NK-92 (cell line): ENCODE data around the gene PTH2.
"Not testable (repeated sequence)": the region's sequence is repeated elsewhere in the genome, so short reads cannot be mapped to it uniquely, and the experiment has no call there.

ENCODE experiments used
- DNase-seq: peaks from one replicate; lab custom pipeline; 2025; ENCODE audit not compliant: unreplicated experiment; lab: John Stamatoyannopoulos, UW

PTH2 gene

DNA sequence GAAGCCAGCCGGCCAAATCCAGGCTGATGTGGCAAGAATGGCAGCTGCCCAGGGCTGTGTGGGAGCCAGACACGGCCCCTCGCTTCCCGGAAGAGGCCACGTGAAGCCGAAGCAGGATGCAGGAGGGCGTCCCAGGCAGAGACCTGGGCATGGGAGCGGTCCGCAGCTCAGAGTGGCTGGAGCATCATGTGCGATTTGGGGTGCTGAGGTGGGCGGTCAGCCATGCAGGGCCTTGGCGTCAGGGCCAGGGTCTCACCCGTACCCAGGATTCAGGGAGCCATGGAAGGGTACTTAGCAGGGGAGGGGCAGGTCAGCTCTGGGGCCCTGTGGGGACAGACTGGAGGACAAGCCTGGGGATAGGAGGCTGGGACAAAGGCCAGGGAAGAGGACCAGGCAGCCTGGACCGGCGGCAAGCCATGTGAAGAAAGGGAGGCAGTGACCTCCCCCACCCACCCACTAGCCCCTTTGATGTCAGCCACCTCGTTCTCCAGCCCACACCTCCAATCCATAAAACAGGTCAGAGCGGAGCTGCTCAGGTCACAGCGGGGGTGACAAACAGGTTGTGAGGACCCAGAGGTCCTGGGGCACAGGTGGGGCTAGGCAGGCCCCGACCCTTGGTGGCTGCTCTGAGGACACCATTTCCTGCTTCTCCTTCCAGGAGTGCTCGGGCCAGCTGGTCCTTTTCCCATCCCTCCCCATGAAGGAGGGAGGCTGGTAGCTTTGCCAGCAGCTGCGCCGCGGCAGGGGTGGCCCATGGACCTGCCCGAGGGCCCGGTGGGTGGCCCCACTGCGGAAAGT is 32.9 kb downstream of the PTH2 start:
- no peak for DNase-seq

DNA sequence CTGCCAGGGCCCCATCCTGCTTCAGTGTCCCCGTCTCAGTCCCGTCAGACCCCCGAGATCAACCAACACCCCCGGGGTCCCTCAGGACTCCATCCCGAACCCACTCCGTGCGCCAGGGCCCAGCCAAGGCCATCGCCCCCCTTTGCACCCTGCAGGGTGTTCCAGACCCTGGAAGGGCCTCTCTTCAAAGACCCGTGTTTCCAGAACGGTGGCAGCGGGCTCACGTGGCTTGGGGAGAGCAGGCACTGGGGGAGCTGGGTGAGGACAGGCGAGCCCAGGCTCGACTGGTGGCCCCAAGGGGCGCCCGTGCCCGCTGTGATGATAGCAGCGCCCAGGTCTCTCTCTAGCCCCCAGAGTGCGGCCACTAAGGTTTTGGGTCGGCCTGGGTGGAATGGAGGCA is 33.8 kb downstream of the PTH2 start:
- no peak for DNase-seq

DNA sequence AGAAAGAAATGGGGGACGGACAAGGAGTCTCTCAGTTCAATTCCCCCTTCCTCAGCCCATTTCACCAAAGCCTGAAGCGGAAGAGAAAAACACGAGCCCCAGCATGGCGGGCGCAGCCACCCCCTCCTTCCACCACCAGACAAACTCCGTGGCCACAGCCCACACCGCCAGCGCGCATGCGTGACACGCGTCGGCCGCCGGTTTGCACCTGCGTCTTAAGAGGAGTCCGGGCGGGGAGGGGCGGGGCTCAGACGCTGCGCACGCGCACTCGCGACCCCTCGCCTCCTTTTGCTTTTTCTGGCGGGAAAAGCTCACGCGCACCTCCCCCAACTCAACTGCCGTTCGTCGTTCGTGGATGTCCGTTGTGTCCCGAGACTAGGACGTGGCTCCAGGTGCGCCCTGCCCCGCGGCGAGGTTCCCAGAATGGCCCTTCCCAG is 35.3 kb downstream of the PTH2 start, which contains the start of gene KASH5:
KASH5 (plus strand) TSS at position 314 of the 437 bp plus-strand sequence. CDS start 2,635 bp downstream, outside the sequence.
- DNase-seq: no peak

DNA sequence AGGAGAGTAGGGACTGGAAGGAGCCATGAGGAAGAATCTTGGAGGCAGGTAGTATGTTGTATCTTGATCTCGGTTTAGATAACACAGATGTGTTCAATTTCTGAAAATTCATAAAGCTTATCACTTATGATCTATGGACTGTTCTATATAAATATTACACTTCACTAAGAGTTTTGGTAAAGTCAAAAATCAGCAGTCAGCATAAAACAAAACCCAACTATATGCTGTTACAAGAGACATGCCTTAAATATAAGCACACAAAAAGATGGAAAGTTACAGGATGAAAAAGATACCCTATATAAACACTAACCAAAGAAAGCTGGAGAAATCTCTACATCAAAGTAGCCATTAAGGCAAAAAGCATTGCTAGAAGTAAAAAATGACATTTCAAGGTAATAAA is 39.6 kb downstream of the PTH2 start:
- no peak for DNase-seq

DNA sequence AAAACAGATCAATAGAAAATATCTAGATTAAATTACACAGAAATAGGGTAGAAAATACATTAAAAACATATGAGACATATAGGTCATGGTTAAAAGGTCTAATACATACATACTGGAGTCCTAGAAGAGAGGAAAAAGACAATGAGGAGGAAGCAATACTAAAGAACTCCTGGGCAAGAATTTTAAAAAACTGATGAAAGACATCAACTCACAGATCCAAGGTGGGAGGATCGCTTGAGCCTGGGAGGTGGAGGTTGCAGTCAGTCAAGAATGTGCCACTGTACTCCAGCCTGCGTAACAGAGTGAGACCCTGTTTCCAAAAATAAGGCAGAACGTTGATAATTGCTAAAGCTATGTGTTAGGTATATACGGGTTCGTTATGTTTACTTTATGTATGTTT is 40.6 kb downstream of the PTH2 start:
- DNase-seq: no peak

DNA sequence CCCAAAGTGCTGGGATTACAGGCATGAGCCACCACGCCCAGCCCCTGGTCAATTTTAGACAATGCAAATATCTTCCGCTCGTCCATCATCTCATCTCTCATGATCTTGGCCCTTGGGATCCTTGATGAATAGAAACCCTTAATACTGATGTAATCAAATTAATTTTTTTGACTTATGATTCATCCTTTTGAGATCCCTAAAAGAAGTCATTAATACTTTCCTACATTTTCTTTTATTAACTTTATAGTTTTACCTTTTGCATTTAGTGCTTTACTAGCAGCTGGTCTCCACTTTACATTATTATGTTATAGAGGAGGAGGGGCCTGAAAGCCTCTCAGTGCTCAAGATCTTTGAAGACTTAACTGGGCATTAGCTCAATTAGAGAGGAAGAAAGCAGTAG is 42.9 kb downstream of the PTH2 start:
- no peak for DNase-seq

DNA sequence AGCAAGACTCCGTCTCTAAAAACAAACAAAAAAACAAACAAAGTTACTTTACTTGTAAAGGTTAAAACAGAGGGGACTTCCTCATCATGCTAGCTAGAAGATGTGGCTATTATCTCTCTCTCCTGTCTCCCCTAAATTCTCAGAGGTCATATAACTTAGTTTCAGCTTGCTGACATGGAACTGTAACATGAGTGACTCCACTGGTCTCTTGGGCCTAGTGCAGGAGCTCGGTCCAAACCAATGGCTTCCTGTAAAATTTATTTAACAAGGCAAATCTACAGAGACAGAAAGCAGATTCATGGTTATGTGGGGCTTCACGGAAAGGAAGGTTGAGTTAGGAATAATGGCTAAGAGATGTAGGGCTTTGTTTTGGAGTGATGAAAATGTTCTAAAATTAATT is 44.7 kb downstream of the PTH2 start:
- DNase-seq: no peak

DNA sequence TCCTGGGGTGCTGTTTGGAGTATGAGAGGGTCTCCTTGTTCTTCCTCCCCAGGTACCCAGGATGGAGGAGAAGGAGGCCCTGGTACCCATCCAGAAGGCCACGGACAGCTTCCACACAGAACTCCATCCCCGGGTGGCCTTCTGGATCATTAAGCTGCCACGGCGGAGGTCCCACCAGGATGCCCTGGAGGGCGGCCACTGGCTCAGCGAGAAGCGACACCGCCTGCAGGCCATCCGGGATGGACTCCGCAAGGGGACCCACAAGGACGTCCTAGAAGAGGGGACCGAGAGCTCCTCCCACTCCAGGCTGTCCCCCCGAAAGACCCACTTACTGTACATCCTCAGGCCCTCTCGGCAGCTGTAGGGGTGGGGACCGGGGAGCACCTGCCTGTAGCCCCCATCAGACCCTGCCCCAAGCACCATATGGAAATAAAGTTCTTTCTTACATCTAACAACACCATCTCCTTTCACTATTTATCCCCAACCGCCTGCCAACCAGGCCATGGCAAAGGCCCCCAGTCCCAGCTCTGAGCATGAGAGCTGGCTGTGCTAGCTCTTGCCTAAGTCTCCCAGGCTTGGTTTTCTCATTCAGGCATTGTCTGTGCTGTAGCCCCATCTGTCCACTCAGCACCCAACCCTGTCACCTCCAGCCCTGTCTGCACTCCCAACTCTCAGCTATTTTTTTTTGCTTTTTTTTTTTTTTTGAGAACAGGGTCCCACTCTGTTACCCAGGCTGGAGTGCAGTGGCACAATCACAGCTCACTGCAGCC is 48.4 kb downstream of the PTH2 start:
- DNase-seq: no peak

DNA sequence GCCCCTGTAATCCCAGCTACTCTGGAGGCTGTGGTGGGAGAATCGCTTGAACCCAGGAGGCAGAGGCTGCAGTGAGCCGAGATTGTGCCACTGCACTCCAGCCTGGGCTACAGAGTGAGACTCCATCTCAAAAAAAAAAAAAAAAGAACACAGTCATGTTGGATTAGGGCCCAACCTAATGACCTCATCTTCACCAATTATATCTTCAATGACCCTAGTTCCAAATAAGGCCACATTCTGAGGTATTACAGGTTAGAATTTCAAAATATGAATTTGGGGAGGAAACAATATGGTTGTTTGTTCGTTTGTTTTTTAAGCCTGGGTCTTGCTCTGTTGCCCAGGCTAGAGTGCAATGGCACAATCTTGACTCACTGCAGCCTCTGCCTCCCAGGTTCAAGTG is 50.1 kb downstream of the PTH2 start:
- DNase-seq: not testable (repeated sequence)
